CD4-positive, alpha-beta T cell treated with Interleukin-1 beta for 1 hour (primary cell): Measurements from ENCODE around the gene RBL1.
"Not testable (repeated sequence)": the region's sequence is repeated elsewhere in the genome, so short reads cannot be mapped to it uniquely, and the experiment has no call there.

ENCODE experiments used
- DNase-seq, 2 donors: peaks; one replicate each; pipeline ENCODE4 v3.0.0-alpha.2; 2020 to 2022

RBL1 gene, protein sequence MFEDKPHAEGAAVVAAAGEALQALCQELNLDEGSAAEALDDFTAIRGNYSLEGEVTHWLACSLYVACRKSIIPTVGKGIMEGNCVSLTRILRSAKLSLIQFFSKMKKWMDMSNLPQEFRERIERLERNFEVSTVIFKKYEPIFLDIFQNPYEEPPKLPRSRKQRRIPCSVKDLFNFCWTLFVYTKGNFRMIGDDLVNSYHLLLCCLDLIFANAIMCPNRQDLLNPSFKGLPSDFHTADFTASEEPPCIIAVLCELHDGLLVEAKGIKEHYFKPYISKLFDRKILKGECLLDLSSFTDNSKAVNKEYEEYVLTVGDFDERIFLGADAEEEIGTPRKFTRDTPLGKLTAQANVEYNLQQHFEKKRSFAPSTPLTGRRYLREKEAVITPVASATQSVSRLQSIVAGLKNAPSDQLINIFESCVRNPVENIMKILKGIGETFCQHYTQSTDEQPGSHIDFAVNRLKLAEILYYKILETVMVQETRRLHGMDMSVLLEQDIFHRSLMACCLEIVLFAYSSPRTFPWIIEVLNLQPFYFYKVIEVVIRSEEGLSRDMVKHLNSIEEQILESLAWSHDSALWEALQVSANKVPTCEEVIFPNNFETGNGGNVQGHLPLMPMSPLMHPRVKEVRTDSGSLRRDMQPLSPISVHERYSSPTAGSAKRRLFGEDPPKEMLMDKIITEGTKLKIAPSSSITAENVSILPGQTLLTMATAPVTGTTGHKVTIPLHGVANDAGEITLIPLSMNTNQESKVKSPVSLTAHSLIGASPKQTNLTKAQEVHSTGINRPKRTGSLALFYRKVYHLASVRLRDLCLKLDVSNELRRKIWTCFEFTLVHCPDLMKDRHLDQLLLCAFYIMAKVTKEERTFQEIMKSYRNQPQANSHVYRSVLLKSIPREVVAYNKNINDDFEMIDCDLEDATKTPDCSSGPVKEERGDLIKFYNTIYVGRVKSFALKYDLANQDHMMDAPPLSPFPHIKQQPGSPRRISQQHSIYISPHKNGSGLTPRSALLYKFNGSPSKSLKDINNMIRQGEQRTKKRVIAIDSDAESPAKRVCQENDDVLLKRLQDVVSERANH

DNA sequence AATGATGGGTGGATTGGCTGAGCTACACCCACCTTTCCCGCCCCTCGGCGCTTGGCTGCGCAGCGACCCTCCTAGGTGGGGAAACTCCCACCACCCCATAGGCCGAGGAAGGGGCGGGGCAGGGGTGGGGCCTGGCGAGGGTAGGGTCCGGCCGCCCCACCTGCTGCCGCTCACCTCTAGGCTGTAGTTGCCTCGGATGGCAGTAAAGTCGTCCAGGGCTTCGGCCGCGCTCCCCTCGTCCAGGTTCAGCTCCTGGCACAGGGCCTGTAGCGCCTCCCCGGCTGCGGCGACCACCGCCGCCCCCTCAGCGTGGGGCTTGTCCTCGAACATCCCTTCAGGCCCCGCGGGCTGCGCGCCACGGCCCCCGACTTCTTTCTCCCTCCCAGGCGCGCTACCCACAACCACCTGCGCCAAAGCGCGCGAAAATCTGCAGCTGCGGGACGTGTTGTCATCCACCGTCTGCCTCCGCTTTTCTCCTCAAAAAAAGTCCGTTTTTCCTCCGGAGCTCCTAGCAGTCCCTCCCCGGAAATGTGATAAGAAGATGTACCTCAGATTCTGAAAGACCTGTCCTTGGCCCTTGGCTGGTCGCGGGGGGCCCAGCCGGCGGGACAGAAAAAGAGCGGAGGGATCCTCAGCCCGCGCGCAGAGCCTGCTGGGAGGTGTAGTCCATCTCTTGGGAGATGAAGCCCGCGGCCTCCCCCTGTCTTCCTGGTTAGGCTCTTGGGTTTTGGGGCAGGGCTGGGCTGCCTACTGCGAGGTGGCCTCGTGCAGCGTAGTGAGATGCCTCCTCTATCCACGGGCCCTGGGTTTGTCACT lies at the start of gene RBL1:
TSS of gene RBL1 (minus strand) at position 399 of the 816 bp plus-strand sequence. CDS start at position 330, 69 bp downstream.
- peak; percentile 85 to 88 for DNase-seq

GRCh38 chr20:37144856-37145404 lies 49.1 kb upstream of the RBL1 start:
- DNase-seq: no peak

GRCh38 chr20:37142708-37143107 lies 46.9 kb upstream of the RBL1 start:
- DNase-seq: no peak

GRCh38 chr20:37137547-37137946 lies 41.8 kb upstream of the RBL1 start:
- no peak for DNase-seq

- no peak for DNase-seq
These were observed 38.2 kb upstream of the RBL1 start for GRCh38 chr20:37133952-37134351.

- DNase-seq: no peak
These were observed 35.7 kb upstream of the RBL1 start for GRCh38 chr20:37131486-37131885.

GRCh38 chr20:37128803-37129202 lies 33.0 kb upstream of the RBL1 start:
- DNase-seq: no peak

GRCh38 chr20:37126290-37126689 lies 30.5 kb upstream of the RBL1 start:
- not testable (repeated sequence) for DNase-seq

DNA sequence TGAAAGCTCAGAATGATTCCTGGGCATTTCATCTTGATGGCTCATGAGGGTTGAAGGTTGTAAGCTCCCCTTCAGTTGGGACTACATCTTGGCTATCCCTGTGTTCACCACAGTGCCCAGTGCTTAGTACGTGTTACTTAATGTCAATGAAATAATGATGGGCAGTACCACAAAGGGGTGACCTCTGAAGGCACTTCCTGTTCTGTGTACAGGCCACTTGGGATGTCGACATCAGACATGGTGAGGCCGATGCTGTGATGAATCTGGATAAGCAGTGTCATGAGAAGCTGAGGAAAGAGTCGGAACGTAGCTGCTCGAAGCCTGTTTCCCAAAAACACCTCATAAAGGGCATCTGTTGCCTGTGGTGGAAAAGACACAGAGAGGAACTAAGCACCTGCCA lies 27.6 kb upstream of the RBL1 start:
- peak in 1 of 2 donors; percentile 48 for DNase-seq

GRCh38 chr20:37120497-37120896 lies 24.7 kb upstream of the RBL1 start:
- DNase-seq: no peak

GRCh38 chr20:37119356-37120036 lies 23.7 kb upstream of the RBL1 start:
- no peak for DNase-seq

GRCh38 chr20:37114012-37114411 lies 18.2 kb upstream of the RBL1 start:
- no peak for DNase-seq

DNA sequence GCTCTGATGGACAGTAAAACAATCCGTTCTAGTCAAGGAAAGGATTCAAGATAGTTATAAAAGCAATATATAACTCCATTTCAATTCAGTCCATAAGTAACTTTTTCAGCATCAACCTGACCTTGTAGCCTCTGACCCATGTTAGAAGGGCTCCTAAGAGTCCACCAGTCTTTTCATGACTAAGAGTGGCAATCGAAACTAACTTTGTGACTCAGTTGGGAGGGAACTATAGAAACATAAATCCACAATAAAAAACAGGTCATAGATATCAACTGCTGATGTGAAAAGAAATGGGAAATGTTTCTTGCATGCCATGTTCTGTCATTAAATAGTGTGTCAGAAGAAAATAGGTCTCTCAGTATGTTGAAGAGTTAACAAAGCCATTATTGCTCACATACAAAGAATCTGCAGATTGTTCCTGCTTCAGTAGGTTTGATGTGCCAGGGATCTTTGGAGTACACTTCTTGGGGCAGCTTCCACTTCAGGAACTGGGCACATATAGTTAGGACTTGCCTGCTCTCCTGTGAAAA lies 16.2 kb upstream of the RBL1 start:
- no peak for DNase-seq

DNA sequence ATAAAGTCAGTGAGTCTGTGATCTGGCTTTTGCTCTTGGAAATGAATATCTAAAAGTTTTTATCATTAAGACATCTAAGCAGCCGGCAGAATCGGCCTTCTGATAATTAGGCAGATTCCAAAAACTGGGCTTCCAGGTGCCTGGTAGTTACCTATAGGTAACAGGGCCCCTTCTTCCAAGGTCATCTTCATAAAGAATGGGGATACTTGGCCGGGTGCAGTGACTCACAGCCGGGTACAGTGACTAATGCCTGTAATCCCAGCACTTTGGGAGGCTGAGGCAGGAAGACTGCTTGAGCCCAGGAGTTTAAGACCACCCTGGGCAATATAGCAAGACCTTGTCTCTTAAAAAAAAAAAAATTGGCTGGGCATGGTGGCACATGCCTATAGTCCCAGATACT lies 12.9 kb upstream of the RBL1 start:
- DNase-seq: no peak

DNA sequence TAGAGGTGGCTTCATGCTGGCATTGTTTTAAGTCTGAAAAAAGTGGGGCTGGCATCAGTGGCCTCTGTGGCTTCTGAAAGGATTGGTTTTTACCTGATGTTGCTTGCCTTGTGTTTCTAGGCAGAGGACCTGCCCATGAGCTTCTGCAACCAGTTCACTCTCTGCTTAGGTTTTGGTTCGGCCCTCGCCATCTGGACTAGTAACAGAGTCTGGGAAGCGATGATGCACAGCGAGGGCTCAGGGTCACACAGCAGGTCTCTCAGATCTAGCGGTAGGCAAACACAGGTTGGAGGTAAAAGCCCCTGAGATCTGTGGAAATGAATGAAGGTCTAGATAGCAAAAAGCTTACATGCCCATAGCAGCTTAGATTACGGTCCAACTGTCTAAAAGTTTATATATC lies 6.8 kb upstream of the RBL1 start:
- DNase-seq: no peak

DNA sequence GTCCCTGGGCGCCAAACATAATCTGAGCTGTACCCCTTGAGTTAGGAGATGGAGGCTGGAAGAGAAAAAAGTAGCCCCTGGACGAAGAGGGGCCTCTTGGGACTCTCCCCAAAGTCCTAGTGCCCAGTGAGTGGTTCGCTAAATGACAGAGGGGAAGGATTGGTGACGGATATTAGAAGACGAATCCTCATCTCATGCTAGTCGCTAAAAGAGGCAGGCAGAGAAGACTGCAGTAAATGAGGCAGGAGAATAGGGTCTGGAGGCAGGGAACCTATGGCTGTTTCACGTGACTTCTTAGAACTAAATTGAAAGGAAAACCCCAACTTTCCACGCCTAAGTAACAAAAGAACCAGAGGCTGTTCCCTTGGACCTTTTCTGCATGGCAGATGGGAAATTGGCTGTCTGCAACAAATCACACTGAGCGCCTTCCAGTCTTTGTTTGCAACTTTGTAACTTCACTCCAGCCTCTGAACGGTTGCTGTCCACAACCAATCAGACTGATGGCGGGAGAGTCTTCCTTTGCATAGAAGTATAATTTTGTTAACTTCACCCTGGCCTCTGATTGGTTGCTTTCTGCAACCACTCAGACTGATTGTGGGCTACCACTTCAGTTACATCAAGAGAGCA lies 731 bp upstream of the RBL1 start:
- DNase-seq: no peak

DNA sequence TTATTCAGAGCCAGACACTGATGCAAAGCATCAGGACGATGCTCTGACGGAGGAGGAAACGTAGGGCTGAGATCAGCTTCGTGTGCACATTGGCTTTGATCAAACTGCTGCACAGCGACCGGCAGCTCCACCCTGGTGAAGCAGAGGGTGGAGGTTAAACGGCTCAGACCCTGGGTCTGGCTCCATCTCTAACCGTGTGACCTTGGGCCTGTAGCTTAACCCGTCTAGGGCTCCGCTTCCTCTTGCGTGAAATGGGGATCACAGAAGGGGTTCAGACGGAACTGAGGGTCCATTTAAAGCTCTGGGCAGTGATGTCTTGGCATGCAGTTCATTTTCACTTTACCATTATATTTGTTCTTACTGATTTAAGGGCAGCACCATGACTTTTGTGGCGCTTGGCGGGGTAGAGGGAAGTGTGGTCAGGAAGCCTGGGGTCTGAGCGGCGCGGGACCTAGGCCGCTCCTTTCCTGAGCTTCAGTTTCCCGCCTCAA lies 644 bp downstream of the RBL1 start:
- peak; percentile 61 to 65 for DNase-seq

DNA sequence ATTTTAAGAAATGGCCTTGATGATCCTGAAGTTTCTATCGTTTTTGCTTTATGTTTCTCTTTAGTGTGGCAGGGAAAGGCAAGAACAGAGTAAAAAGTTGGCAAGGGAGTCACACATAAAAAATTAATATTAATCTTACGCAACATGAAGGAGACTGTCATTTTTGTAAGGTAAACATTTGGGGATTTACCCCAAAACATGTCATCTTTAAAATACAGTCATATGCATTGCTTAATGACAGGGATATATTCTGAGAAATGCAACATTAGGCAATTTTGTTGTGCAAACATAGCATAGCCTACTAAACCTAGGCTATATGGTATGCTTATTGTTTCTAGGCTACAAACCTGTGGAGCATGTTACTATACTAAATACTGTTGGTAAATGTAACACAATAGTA lies 5.4 kb downstream of the RBL1 start:
- DNase-seq: no peak

- peak; percentile 31 to 53 for DNase-seq
These were observed 14.0 kb downstream of the RBL1 start for GRCh38 chr20:37081717-37082289.

DNA sequence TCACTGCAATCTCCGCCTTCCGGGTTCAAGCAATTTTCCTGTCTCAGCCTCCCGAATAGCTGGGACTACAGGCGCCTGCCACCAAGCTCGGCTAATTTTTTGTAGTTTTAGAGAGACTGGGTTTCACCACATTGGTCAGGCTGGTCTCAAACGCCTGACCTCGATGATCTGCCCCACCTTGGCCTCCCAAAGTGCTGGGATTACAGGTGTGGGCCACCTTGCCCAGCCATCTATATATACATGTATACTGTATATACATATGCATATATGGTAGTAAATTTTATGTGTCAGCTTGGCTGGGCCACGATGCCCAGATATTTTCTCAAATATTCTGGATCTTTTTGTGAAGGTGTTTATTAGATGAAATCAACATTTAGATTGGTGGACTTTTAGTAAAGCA lies 18.8 kb downstream of the RBL1 start:
- DNase-seq: no peak
